Esophagus mucosa (tissue), 1 donor: Measurements from ENCODE around the gene EHHADH. TPM values are rescaled to one million over a fixed set of nuclear protein-coding genes. Genes with fewer than 3 reads are reported as not detected.

ENCODE experiments used
- total RNA-seq: library from RNA; stranded (reverse); gene quantifications from one replicate; pipeline ENCODE4 v1.2.4, GENCODE V29; 2023
- donor health status: DM: yes; HTN: yes; CAD: no.

EHHADH gene
- total RNA-seq, 1 donor from 2014 or later = 10.6 TPM

Other genes starting within 250 kb of the EHHADH start
- gene C3orf70, start 101.0 kb downstream of the EHHADH start, total RNA-seq = 0.64 TPM
- 22.0 TPM for gene MAP3K13, start 109.1 kb upstream of the EHHADH start, total RNA-seq
- 23.2 TPM for gene TMEM41A, start 245.0 kb upstream of the EHHADH start, total RNA-seq